BJ (cell line): Measurements from ENCODE around the gene CIB2. TPM values are rescaled to one million over a fixed set of nuclear protein-coding genes. Genes with fewer than 3 reads are reported as not detected.

Experiments used
- CTCF ChIA-PET: fragments of 350-600 bp; formaldehyde crosslinking; extraction: SDS; loops from one replicate; lab custom pipeline; 2021; ENCODE audit warnings: antibody characterized with exemption, inconsistent platforms; lab: Yijun Ruan, JAX
- POLR2A ChIA-PET: fragments of 300-600 bp; sonication (Branson Sonifier 250); formaldehyde crosslinking; extraction: SDS; loops from one replicate; lab custom pipeline; 2021; ENCODE audit warnings: antibody characterized with exemption; lab: Charles Lee
- DNase-seq: peaks from one replicate; pipeline ENCODE4 v3.0.0-alpha.2; 2011; ENCODE audit warnings: low read depth
- H3K27me3 ChIP-seq: 2 replicates; pipeline ENCODE4 v1.6.0; 2011; ENCODE audit warnings: low read length; ENCODE audit not compliant: control insufficient read depth, insufficient read depth
- H3K36me3 ChIP-seq: 2 replicates; pipeline ENCODE4 v1.5.1; 2011; ENCODE audit warnings: low read length; ENCODE audit not compliant: control insufficient read depth, insufficient read depth
- H3K4me3 ChIP-seq: 2 replicates; pipeline ENCODE4 v1.5.1; 2011; ENCODE audit warnings: low read depth, mild to moderate bottlenecking, control low read depth, low read length
- CTCF ChIP-seq: IDR thresholded peaks from 2 replicates; pipeline ENCODE4 v1.5.1; 2011; ENCODE audit warnings: low read depth, mild to moderate bottlenecking, control low read depth, inconsistent platforms, low read length, moderate library complexity; ENCODE audit not compliant: insufficient read depth
- polyA minus RNA-seq: library from RNA; depleted of rRNA, polyadenylated mRNA; stranded (reverse); fragments of >200 nt; gene quantifications from 2 replicates; pipeline ENCODE4 v1.2.3, GENCODE V29; 2011; rRNA and poly(A)+ RNA removed
- polyA plus RNA-seq: library from polyadenylated mRNA; depleted of rRNA; stranded (reverse); fragments of >200 nt; gene quantifications from 2 replicates; pipeline ENCODE4 v1.2.3, GENCODE V29; 2011; rRNA removed

Gene CIB2
- polyA plus RNA-seq (4.5 and 7.4 TPM in 2 replicates), polyA minus RNA-seq (3.7 and 6.8 TPM in 2 replicates)

DNA sequence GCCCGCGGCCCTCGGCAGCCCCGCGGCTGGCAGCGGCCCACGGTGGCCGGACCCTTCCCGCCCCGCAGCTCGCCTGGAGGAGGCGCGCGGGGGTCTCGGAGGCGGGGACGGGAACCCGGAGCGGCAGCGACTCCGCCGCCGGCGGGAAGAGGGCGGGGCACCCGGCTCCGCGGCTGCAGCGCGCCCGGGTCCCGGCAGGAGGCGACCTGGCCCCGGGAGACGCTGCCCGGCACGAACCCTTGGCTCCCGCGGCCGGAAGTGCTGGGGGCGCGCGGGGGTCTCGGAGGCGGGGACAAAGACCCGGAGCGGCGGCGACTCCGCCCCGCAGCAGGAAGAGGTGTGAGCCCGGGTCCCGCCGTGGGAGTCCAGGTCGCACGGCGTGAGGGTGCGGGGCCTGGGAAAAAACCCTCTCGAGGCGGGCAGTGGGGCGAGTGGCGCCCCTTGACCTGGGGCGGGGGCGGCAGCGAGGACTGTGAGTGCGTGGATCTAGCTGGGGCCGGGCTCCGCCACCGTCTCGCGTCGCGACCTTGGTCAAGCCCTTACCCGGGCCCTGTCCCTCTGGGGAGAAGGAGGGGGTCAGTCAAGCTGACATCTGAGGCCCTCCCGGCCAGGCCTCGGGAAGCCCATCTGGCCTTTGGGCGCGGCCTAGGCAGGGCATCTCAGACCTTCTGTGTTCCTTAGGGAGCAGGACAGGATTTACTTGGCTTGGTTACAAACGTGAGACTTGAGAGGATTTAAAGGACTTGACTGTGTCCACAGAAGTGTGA is at the start of gene CIB2:
CIB2 (minus strand) TSS at position 151 of the 767 bp plus-strand sequence. CDS start 230 bp downstream, outside the sequence.
- peak; percentile 28; the same call in 1 of the 2 replicates for TF ChIP-seq CTCF
- Histone ChIP-seq H3K36me3 (no peaks in the 10 kb centered on the region), H3K27me3 (no peaks in the 10 kb centered on the region), H3K4me3 (peak within 1 kb of the TSS; percentile 66)
- no peak for DNase-seq
- ChIA-PET POLR2A (no interaction called here), CTCF (interaction anchor here (0.6 to 4.1 kb wide), 29 partner anchors 8 to 338 kb away, joined by 3 to 31 read pairs (median 3); partner anchors contain the start of gene IDH3A)

DNA sequence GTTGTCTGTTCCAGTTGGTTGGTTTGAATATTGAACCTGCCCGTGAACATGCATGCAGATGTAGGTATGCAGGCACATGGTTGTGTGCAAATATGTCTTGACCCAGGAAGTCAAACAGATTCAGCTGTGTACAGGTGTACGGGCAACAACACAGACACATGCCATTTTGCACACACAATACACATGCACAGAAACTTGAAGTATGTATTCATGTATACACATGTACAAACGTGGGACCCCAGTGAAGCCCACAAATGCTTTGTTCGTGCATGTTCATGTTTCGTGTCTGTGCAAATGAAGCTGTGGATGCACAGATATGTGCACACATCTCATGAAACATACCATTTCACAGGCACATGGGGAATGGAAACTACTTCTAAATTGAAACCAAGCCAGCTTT is 48.7 kb upstream of the CIB2 start:
- Histone ChIP-seq H3K4me3 (no peak overlapping the region), H3K36me3 (no peaks in the 10 kb centered on the region), H3K27me3 (peaks cover 1% of the 10 kb centered on the region; the same call in 1 of the 2 replicates)
- POLR2A ChIA-PET, result no interaction called here
- TF ChIP-seq CTCF, result no peak
- DNase-seq, result no peak
- CTCF ChIA-PET, result interaction anchor here (1.1 to 6.3 kb wide), 2 partner anchors 25 to 61 kb away, joined by 3 to 99 read pairs; no protein-coding TSS in a partner anchor

DNA sequence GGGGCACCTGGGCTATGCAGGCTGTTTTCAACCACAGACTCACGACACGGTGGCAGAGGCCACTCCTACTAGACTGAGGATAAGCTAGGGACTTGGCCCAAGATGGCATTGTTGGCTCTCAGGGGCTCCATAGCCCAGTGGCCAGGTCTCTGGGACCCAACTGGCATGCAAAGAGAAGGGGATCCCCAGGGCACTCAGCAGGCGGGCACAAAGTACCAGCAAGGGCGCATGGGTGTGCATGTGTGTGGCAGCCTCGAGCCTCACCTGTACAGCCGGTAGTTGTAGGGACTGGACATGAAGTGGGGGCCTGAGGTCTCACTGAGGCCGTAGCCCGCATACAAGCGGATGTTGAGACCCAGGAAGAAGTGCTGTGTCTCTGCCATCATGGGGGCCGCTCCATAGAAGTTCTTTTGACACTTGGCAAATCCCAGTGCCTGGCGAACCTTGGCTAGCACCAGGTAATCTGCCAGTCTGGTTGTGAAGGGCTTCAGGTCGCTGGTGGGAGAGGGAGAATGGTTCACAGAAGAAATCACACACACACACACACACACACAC is 48.1 kb upstream of the CIB2 start:
- CTCF ChIA-PET, result interaction anchor here (1.1 to 6.3 kb wide), 6 partner anchors 16 to 127 kb away, joined by 3 to 99 read pairs (median 4); no protein-coding TSS in a partner anchor
- DNase-seq, result no peak
- Histone ChIP-seq H3K36me3 (no peaks in the 10 kb centered on the region), H3K4me3 (no peak overlapping the region), H3K27me3 (peaks cover 1% of the 10 kb centered on the region; the same call in 1 of the 2 replicates)
- POLR2A ChIA-PET, result no interaction called here
- no peak for TF ChIP-seq CTCF

- H3K27me3 ChIP-seq, result peaks cover 1% of the 10 kb centered on the region; the same call in 1 of the 2 replicates
- no peaks in the 10 kb centered on the region for H3K36me3 ChIP-seq
- no peak overlapping the region for H3K4me3 ChIP-seq
- TF ChIP-seq CTCF, result no peak
- ChIA-PET POLR2A (no interaction called here), CTCF (interaction anchor here (0.6 to 6.3 kb wide), 24 partner anchors 8 to 458 kb away, joined by 3 to 99 read pairs (median 4); no protein-coding TSS in a partner anchor)
- DNase-seq, result no peak
Observed at GRCh38 chr15:78178064-78178463, 46.8 kb upstream of the CIB2 start.

- DNase-seq, result no peak
- POLR2A ChIA-PET, result no interaction called here
Observed at GRCh38 chr15:78177447-78177873, 46.2 kb upstream of the CIB2 start.

More at GRCh38 chr15:78177447-78177873, 46.2 kb upstream of the CIB2 start:
- H3K4me3 ChIP-seq, result no peak overlapping the region
- CTCF ChIA-PET, result interaction anchor here (0.6 to 6.3 kb wide), 28 partner anchors 8 to 457 kb away, joined by 3 to 99 read pairs (median 4); partner anchors contain the start of genes ACSBG1 and CIB2
- H3K36me3 ChIP-seq, result peaks cover 3% of the 10 kb centered on the region
- peaks cover 1% of the 10 kb centered on the region; the same call in 1 of the 2 replicates for H3K27me3 ChIP-seq
- peak; percentile 84 for TF ChIP-seq CTCF
